HG02610 (cell line): ENCODE data around the gene PCNX1.
A peak's percentile ranks its signal among the peaks of the same experiment; 100 is the strongest.
"Not testable (repeated sequence)": the region's sequence is repeated elsewhere in the genome, so short reads cannot be mapped to it uniquely, and the experiment has no call there.

Source experiments
- ATAC-seq: cut with Tn5 transposase; IDR thresholded peaks from one replicate; pipeline ENCODE4 v1.9.1; 2021; ENCODE audit warnings: mild to moderate bottlenecking, moderate library complexity; ENCODE audit not compliant: unreplicated experiment

PCNX1 gene

GRCh38 chr14:70907176-70907995, at the start of gene PCNX1:
Gene PCNX1, plus strand, starts transcription at chr14:70907459. Its CDS starts 392 bp downstream, at chr14:70907851.
- peak; percentile 77 for ATAC-seq

- no peak for ATAC-seq
These were observed 49.8 kb upstream of the PCNX1 start for GRCh38 chr14:70857496-70857890.

GRCh38 chr14:70858641-70859040, 48.6 kb upstream of the PCNX1 start:
- no peak for ATAC-seq

GRCh38 chr14:70866992-70867391, 40.3 kb upstream of the PCNX1 start:
- not testable (repeated sequence) for ATAC-seq

GRCh38 chr14:70871001-70871400, 36.3 kb upstream of the PCNX1 start:
- no peak for ATAC-seq

- peak; percentile 46 for ATAC-seq
These were observed 35.2 kb upstream of the PCNX1 start for GRCh38 chr14:70871863-70872677.

GRCh38 chr14:70872678-70873020, 34.6 kb upstream of the PCNX1 start:
- ATAC-seq: no peak

- ATAC-seq: no peak
These were observed 33.6 kb upstream of the PCNX1 start for GRCh38 chr14:70873627-70874026.

GRCh38 chr14:70875811-70876460, 31.3 kb upstream of the PCNX1 start:
- not testable (repeated sequence) for ATAC-seq

- no peak for ATAC-seq
These were observed 27.8 kb upstream of the PCNX1 start for GRCh38 chr14:70879448-70879847.

- not testable (repeated sequence) for ATAC-seq
These were observed 26.4 kb upstream of the PCNX1 start for GRCh38 chr14:70880888-70881287.

- peak; percentile 65 for ATAC-seq
These were observed 25.6 kb upstream of the PCNX1 start for GRCh38 chr14:70881549-70882177.

- ATAC-seq: no peak
These were observed 24.3 kb upstream of the PCNX1 start for GRCh38 chr14:70882776-70883492.

- no peak for ATAC-seq
These were observed 22.5 kb upstream of the PCNX1 start for GRCh38 chr14:70884595-70885342.

- no peak for ATAC-seq
These were observed 21.8 kb upstream of the PCNX1 start for GRCh38 chr14:70885343-70886022.

- ATAC-seq: peak; percentile 38
These were observed 20.6 kb upstream of the PCNX1 start for GRCh38 chr14:70886421-70887206.

GRCh38 chr14:70887207-70887681, 20.0 kb upstream of the PCNX1 start:
- peak; percentile 52 for ATAC-seq
